GM18526 (cell line): Measurements from ENCODE around the gene F13A1.

Experiments used
- POLR2A ChIP-seq: IDR thresholded peaks from 3 replicates; pipeline ENCODE4 v1.6.1; 2011; ENCODE audit not compliant: insufficient read length; ENCODE audit errors: extremely low read depth

Gene F13A1

DNA sequence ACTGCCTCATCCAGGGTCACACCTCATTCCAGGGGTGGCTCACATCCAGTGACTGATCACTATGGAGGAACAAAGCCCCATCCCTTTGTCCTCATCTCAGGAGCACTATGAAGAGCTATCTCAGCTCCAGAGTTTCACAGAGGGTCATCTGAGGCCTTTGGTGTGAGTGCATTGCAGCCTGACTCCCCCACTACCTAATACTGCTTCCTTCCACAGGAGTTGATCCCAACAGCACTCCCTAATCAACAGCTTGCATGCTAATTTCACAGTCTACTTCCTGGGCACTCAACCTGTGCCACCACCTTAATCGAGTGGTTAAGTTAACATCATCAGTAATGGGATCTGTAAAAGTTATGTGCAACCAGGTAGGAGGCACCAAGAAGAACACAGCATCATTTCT, 37.7 kb downstream of the F13A1 start:
- no peak for TF ChIP-seq POLR2A

DNA sequence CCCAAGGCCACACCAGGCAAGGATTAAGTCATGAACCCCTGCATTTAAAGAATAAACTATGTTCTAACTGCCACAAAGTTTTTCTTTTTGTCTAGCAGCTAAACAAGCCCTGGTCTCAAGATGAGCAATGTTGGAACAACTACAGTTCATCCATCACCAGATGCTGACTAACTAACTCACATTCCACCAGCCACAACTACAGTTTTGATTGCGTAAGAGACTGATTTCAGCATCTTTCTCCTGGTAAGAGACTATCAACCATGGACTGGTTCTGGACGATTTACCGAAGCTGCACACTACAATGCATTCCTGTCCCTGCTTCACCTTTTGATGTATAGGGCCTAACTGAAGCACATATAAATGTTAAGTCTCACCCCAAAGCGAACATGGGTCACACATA, 43.0 kb downstream of the F13A1 start:
- TF ChIP-seq POLR2A = no peak

DNA sequence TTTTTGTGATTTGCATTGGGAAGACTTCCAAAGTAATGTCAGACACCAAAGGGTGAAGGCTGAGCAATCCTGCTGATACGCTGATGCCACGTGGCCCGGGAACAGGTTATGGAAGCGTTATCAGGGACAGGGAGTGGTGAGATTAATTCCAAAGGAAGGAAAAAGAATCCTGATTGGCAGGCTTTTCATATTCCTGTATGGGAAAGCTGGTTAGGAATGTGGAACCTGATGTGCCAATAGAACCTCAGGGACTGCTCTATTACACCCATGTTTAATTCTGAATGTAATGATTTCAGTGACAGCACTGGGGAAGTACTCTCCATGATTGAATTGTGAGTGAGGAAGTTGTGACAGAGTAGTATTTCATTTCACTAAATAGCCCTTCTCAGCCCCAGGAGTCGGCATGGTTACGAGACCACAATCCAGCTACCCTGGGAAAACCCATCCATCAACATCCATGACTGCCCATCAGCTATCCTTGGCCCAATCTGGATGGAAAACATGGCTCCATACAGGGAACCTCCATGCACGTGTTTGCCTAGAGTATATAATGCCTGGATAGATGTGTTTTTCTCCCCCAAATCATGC, 49.4 kb downstream of the F13A1 start:
- TF ChIP-seq POLR2A = no peak

DNA sequence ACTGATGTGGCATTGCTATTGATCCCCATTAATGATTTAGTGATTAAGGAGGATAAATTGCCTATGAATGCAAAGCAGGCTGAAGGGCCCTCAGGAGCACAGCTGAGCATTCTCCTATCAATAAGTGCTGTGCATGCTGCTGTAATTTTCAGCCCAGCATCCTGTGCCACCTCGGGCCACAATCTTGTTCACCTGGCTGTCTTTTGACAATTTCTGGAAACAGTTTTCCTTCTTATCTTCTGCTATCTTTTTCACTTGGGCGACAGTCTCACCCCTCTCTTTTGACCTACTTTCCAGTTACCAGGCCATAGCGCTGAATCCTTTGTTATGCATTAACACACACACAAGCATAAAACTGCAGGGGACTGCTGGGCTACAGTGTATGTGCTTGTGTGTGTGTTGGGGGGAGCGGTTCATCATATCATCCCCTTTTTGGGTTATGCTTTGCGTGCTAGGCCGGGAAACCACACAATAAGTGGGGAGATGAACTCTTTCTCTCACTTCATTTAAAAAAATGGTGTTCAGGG, 60.2 kb downstream of the F13A1 start:
- no peak for TF ChIP-seq POLR2A

DNA sequence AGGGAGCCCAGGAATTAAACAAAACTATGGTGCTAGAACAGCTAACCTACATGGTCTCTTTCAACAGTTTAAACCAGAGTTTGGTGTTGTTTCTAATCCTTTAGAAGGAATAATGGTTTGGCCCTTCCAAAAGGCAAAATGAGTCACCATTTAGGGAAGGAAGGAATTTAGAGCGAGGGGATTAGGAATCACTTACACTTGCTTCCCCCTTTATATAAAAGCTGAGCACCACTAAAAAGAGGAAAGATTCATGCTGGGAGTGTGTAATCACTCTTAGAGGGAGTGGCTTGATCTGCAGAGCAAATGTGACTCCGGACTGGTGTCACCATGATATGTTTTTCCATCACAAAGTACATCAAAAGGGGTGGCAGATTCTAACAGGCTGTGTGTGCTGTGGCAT, 63.6 kb downstream of the F13A1 start:
- TF ChIP-seq POLR2A = no peak

DNA sequence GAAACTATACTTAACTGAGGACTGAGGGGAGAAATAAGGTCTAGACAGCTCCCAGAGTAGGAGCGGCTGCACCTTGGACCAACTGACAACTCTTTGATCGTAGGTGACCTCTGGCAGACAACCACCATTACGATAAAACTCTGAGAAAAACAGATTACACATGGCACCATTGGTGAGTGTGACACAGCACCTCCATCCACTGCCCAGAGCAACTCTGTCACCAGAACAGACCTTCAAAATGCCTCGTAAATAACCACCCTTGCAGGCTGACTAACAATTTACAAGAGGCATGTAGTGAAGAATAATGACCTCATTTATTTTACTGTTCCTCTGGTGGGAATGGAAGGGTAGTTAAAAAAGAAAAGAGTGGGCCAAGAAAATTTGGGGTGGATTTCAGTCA, 64.2 kb downstream of the F13A1 start:
- TF ChIP-seq POLR2A = no peak

DNA sequence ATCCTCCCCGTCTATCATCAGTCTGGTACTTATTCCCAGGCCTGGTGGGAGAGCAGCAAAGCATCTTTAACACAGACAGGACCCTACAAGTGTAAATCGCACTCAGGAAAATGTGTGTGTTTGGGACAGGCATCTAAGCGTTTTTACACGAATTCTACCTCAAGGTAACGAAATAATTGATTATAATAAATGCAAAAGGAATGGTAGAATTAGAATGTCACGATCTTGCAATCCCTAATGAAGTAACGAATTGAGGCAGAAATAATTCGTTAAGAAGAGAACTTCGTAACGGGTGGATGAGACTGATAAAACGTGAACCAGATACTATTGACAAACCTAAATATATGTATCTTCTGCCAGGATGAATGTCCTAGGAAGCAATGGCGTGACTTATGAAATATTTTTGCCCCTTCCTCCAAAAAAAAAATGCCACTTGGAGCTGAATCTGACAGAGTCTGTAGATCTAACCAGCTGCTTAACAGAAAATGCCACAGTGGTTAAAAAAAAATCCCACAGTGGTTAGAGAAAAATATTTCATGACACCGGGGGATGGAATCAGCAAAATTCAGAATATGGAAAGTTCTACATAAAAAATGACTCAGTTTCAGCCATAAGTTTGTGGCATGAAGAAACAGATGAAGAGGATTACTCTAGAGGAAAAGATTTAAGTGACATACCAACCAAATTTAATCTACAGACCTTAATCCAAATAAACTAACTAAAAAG, 68.7 kb downstream of the F13A1 start:
- no peak for TF ChIP-seq POLR2A

DNA sequence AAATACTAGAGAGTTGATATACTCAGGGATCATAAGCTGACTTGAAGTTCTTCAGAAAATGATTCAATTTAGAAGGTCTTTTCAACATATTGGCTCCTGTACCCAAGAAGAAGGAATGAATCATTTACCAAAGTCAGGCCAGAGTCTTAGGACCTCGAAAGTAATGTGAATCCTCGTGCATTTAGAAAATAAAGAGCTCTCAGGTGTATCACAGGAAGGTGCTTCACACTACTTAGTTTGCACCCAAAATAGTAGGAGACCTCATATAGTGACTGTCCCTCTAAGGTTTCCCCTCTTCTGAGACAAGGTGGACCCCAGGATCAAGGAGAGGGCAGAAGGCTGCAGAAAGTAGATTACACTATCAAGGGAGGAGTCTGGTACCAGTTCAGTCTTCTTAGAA, 71.8 kb downstream of the F13A1 start:
- no peak for TF ChIP-seq POLR2A

DNA sequence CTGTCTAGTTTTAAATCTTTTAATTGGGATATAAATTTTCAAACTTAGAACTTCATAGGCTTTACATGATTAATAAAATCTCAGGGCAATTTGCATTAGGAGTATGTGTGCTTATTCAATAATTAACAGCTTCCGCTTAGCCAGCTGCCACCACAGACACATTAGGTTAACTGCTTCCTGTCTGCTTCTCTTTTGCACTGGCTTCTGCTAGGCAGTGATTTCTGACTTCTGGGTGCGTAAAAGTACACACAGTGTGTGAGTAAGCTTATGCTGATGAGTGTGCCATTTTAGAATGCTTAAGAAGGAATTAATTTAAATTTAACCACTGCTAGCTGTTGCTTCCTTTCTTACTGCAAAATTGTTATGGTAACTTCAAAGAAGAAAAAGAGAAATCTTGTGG, 73.9 kb downstream of the F13A1 start:
- TF ChIP-seq POLR2A = no peak

DNA sequence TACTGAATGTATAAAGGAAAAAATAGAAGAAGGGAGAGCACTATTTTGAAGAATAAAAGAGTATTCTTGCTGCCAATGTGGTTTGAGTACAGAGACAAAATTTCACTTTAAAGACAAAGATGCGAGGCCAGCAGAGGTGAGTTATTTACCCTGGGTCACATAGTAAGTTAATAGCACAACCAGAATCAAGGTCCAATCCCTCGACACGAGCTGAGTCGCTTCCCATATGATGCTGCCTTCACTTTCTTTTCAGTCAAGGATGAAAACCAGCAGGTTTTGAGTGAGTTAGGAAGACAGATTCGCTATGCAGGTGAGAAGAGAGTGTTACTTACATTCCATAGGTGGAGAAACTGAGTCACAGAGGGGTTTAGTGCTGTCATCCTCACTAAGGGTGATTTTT, 75.8 kb downstream of the F13A1 start:
- no peak for TF ChIP-seq POLR2A

DNA sequence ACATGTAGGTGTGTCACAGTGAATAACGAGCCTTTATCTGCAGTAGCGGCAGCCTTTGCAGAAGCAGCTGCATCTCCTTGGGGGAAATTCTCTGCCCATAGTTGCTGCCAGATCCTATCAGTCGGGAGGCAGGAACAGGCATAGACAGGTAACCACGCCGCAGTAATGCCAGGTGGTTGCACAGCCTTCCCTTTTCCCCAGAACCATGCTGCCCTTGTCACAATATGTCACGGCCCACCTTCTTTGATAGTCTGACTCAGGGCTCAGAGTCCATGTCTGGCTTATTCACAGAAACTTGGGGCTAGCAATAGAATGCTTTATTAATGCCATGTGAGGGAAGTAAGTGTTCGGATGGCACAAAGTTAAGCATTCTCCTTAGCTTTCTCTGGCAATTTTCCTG, 76.6 kb downstream of the F13A1 start:
- TF ChIP-seq POLR2A = no peak

DNA sequence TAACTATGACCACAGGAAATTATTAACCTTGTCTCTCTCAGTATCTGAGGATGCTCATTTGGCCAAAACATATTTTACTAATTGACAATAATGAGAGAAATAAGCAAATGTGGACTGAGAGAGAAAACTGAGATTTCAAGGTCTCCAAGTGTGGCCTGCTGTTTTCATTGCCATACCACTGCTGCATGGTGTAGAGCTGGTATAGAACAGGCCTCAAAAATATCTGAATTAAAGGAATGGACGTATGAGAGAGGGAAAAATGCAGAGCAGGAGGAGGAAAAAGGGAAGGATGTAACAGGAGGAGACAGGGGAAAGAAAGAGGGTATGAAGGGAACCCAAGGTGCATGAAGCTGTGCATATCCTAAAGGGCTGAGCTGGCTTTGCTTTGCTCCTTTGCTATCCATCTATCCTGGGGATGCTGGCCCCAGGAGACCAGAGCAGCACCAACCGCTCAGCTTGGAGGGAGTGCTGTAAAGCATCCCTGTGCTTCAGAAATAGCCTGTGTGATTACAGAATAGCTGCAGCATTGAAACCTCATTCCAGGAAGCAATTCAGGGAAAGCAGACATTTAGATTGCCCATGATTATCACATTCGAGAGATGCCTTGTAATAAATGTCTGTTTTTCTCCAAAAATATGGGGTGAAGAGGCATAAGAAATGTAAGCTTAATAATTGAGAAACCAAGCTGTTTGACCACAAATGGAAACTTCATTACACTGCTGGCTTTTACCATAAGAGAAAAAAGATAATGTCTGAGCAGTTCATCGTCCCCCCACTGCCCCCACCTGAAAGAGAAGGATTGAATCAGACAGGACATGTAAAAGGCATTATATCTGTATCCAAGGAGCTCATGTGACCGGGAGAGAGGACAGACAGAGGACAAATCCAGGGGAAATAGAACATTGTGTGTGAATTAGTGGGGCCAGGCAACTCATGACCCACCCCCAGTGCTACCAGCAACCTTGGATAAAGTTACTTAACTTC, 80.6 kb downstream of the F13A1 start:
- TF ChIP-seq POLR2A = no peak

DNA sequence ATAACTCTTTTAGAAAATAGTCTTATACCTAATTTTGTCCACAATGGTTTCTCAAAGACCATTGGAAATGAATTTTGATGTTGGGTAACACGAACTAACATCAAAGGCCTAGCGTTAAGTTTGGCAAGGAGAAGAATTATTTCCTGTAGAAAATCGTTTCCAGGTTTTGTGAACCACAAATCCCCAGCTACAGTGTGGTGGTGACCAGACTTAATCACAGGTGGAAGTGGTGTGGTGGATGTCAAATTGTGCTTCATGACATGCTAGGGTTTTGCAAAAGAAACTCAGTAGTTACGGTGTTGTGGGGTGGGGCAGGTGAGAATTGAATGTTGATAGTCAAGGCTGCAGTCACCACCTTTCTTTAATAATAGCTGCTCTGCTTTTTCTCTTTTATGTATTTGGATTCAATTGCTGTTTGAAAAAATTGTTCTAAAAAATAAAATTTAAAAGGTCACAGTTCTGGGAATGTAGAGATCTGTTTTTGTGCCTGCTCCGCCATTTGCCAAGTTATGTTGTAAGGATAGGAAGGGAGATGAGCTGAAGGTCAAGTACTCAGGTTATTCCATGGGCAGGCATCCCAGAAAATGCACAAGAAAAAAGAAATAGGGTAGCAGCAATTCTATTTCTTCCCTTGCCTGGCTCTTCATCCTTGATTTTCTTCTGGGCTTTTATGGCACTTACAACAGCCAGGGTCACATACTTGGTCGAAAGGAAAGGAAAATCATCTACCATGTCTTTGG, 83.6 kb downstream of the F13A1 start:
- TF ChIP-seq POLR2A = no peak

DNA sequence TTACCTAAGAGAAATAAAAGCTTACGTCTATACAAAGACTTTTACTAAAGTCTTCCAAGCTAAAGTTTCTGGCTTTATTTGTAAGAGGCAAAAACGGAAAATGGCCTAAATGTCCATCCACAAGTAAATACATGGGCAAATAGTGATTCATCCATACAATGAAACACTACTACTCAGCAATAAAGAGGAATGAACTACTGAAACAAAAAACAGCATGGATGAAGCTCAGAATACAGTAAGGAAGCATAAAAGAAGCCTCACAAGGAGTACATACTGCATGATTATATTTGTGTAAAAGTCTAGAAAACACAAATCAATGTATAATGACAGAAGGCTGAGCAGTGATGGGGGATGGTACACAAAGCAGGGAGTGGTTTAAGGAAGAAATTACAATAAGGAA, 84.7 kb downstream of the F13A1 start:
- no peak for TF ChIP-seq POLR2A

DNA sequence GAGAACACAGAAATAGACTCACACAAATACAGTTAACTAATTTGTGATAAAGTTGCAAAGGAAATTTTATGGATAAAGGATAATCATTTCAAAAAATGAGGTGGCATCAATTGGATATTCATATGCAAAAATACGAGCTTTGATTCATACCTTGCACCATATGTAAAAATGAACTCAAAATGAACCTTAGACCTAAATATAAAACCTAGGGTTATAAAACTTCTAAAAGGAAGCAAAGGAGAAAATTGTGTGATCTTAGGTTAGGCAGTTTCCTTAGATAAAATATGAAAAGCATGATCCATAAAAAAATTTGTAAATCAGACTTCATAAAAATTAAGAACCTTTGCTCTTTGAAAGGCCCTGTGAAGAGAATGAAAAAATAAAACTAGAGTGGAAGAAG, 85.5 kb downstream of the F13A1 start:
- TF ChIP-seq POLR2A = no peak

DNA sequence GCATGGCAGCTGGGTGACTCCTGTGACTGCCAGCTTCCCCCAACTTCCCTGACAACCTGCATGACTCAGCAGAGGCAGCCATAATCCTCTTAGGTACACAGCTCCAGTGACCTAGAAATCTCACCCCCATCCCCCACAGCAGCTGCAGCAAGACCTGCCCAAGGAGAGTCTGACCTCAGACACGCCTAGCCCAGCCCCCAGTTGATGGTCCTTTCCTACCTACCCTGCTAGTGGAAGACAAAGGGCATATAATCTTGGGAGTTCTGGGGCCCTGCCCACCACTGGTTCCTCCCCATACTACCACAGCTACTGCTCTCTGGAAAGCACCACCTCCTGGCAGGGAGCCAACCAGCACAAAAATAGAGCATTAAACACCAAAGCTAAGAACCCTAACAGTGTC, 90.2 kb downstream of the F13A1 start:
- TF ChIP-seq POLR2A = no peak

DNA sequence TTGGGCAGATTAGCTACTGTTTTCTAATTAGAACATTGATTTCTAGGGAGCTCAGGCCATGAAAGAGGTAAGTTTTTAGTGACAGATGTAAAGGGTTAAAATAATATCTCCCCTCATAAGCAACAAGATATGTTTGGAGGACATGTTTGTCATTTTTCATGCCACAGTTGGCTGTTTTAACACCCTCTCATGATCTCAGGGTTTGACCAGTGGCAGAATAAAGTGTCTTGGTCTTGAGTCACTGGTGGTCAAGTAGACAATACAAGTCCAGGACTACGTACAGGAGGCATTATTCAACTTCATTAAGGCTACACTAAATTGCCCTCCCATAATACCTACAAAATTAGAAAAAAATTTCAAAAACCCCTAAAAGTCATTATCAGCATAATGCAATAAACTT, 92.6 kb downstream of the F13A1 start:
- no peak for TF ChIP-seq POLR2A
